GM23338 (cell line): Measurements from ENCODE around the gene CHST11. TPM values are rescaled to one million over a fixed set of nuclear protein-coding genes. Genes with fewer than 3 reads are reported as not detected.

Experiments
- ATAC-seq: fragments of 200-7000 bp; cut with Tn5 transposase; 3 replicates; pipeline ENCODE4 v1.9.1; 2020
- DNase-seq: peaks from one replicate; pipeline ENCODE4 v3.0.0-alpha.2; 2015; ENCODE audit warnings: low spot score
- H2AFZ ChIP-seq: fragments of 200-600 bp; sonication (generic); 2 replicates; pipeline ENCODE4 v1.8.0; 2016; ENCODE audit warnings: antibody characterized with exemption, mild to moderate bottlenecking, moderate library complexity
- H3F3A ChIP-seq: fragments of 200-600 bp; sonication (generic); replicated peaks from 2 replicates; pipeline ENCODE4 v1.8.0; 2017; ENCODE audit warnings: antibody characterized with exemption, mixed run types, low read depth
- H3K27ac ChIP-seq: fragments of 200-600 bp; sonication (generic); 2 replicates; pipeline ENCODE4 v1.6.1; 2016; ENCODE audit warnings: low read depth
- H3K27me3 ChIP-seq: fragments of 200-600 bp; sonication (generic); 2 replicates; pipeline ENCODE4 v1.8.0; 2016; ENCODE audit warnings: mild to moderate bottlenecking, mixed run types, moderate library complexity; ENCODE audit not compliant: insufficient read depth
- H3K36me3 ChIP-seq: fragments of 200-600 bp; sonication (generic); 2 replicates; pipeline ENCODE4 v1.8.0; 2016; ENCODE audit warnings: mild to moderate bottlenecking; ENCODE audit not compliant: insufficient read depth
- H3K4me1 ChIP-seq: fragments of 200-600 bp; sonication (generic); 2 replicates; pipeline ENCODE4 v1.8.0; 2016; ENCODE audit warnings: mild to moderate bottlenecking, moderate library complexity; ENCODE audit not compliant: insufficient read depth
- H3K4me2 ChIP-seq: fragments of 200-600 bp; sonication (generic); 2 replicates; pipeline ENCODE4 v1.7.1; 2017; ENCODE audit warnings: mixed run types
- H3K4me3 ChIP-seq: fragments of 200-600 bp; sonication (generic); 2 replicates; pipeline ENCODE4 v1.6.1; 2016; ENCODE audit warnings: mixed run types
- H3K79me2 ChIP-seq: fragments of 200-600 bp; sonication (generic); replicated peaks from 2 replicates; pipeline ENCODE4 v1.8.0; 2017; ENCODE audit warnings: mild to moderate bottlenecking; ENCODE audit not compliant: insufficient read depth
- H3K9me2 ChIP-seq: fragments of 200-600 bp; sonication (generic); 2 replicates; pipeline ENCODE4 v1.8.0; 2017; ENCODE audit not compliant: insufficient read depth
- H4K20me1 ChIP-seq: fragments of 200-600 bp; sonication (generic); replicated peaks from 2 replicates; pipeline ENCODE4 v1.8.0; 2017; ENCODE audit warnings: mild to moderate bottlenecking; ENCODE audit not compliant: insufficient read depth
- H3K27ac Mint-ChIP-seq: 2 replicates; pipeline ENCODE4 v1.8.0; 2020; ENCODE audit warnings: inconsistent platforms, mild to moderate bottlenecking, moderate library complexity, mixed read lengths
- H3K27me3 Mint-ChIP-seq: 3 replicates; pipeline ENCODE4 v1.8.0; 2022; ENCODE audit warnings: low read depth, mild to moderate bottlenecking, moderate library complexity, mixed read lengths, inconsistent platforms; ENCODE audit not compliant: insufficient read depth, poor library complexity
- H3K36me3 Mint-ChIP-seq: 3 replicates; pipeline ENCODE4 v1.8.0; 2021; ENCODE audit warnings: low read depth, mild to moderate bottlenecking, inconsistent platforms, moderate library complexity, mixed read lengths
- H3K4me1 Mint-ChIP-seq: 3 replicates; pipeline ENCODE4 v1.8.0; 2020; ENCODE audit warnings: mild to moderate bottlenecking, inconsistent platforms, mixed read lengths
- H3K4me3 Mint-ChIP-seq: 3 replicates; pipeline ENCODE4 v1.8.0; 2021; ENCODE audit warnings: moderate library complexity, mild to moderate bottlenecking, inconsistent platforms, mixed read lengths
- H3K9me3 Mint-ChIP-seq: 3 replicates; pipeline ENCODE4 v1.8.0; 2020; ENCODE audit warnings: moderate library complexity, mild to moderate bottlenecking, inconsistent platforms, mixed read lengths
- CREB1 ChIP-seq: fragments of 250-450 bp; sonication (Bioruptor Pico); IDR thresholded peaks from 2 replicates; pipeline ENCODE4 v1.5.0; 2020; ENCODE audit warnings: low read depth, mild to moderate bottlenecking, moderate library complexity
- EZH2 ChIP-seq: fragments of 200-600 bp; sonication (generic); IDR thresholded peaks from one replicate; pipeline ENCODE4 v1.8.0; 2017; ENCODE audit warnings: antibody characterized with exemption, mild to moderate bottlenecking, low read depth; ENCODE audit not compliant: unreplicated experiment
- EZH2phosphoT487 ChIP-seq: fragments of 200-600 bp; sonication (generic); IDR thresholded peaks from one replicate; pipeline ENCODE4 v1.8.1; 2018; ENCODE audit warnings: antibody characterized with exemption; ENCODE audit not compliant: unreplicated experiment
- JUNB ChIP-seq: IDR thresholded peaks from one replicate; pipeline ENCODE4 v1.6.1; 2016; ENCODE audit warnings: antibody characterized with exemption; ENCODE audit not compliant: unreplicated experiment
- NANOG ChIP-seq: IDR thresholded peaks from 2 replicates; pipeline ENCODE4 v1.6.1; 2016; ENCODE audit warnings: antibody characterized with exemption, borderline replicate concordance
- POLR2AphosphoS5 ChIP-seq: IDR thresholded peaks from 2 replicates; pipeline ENCODE4 v1.6.1; 2016; ENCODE audit warnings: antibody characterized with exemption, low read depth
- REST ChIP-seq: IDR thresholded peaks from one replicate; pipeline ENCODE4 v1.6.1; 2018; ENCODE audit warnings: antibody characterized with exemption; ENCODE audit not compliant: unreplicated experiment
- STAT1 ChIP-seq: IDR thresholded peaks from one replicate; pipeline ENCODE4 v1.6.1; 2016; ENCODE audit warnings: antibody characterized with exemption; ENCODE audit not compliant: unreplicated experiment
- ZNF114 ChIP-seq: fragments of 250-450 bp; sonication (Bioruptor Pico); IDR thresholded peaks from 2 replicates; pipeline ENCODE4 v1.5.0; 2020; ENCODE audit warnings: mild to moderate bottlenecking, moderate library complexity
- ZNF331 ChIP-seq: fragments of 250-450 bp; sonication (Bioruptor Pico); IDR thresholded peaks from 2 replicates; pipeline ENCODE4 v1.5.0; 2020; ENCODE audit warnings: low read depth, mild to moderate bottlenecking, moderate library complexity
- polyA plus RNA-seq: library from polyadenylated mRNA; unstranded; fragments of >200 nt; fragmentation: Nextera tagmentation; extraction: Ambion mirVana; gene quantifications from 2 replicates; pipeline ENCODE4 v1.2.1, GENCODE V29; 2016
- total RNA-seq: library from RNA; depleted of rRNA; stranded (reverse); fragments of >200 nt; shearing (Covaris generic); gene quantifications from 2 replicates; pipeline ENCODE4 v1.2.3, GENCODE V29; 2014
- TF ChIP-seq, protein P1 (sequence below), 2 experiments: fragments of 200-600 bp in 1 of 2; sonication (generic) in 1 of 2; conservative IDR thresholded peaks; 2 replicates each; pipeline versions ENCODE4 v1.5.1 to v1.6.1; 2016 to 2017; ENCODE audit warnings: antibody characterized with exemption in 2 of 2, low read depth in 2 of 2, mild to moderate bottlenecking in 2 of 2, moderate library complexity in 1 of 2
- TF ChIP-seq, protein P2 (sequence below): IDR thresholded peaks from 2 replicates; pipeline ENCODE4 v1.6.1; 2016; ENCODE audit warnings: antibody characterized with exemption

CHST11 gene
- total and polyA plus RNA-seq, 2 experiments from 2014 or later: 7.7 to 25.7 TPM

- TF ChIP-seq REST: no peak
- TF ChIP-seq STAT1: no peak
- no peak for TF ChIP-seq POLR2AphosphoS5
- TF ChIP-seq, protein P1, sequence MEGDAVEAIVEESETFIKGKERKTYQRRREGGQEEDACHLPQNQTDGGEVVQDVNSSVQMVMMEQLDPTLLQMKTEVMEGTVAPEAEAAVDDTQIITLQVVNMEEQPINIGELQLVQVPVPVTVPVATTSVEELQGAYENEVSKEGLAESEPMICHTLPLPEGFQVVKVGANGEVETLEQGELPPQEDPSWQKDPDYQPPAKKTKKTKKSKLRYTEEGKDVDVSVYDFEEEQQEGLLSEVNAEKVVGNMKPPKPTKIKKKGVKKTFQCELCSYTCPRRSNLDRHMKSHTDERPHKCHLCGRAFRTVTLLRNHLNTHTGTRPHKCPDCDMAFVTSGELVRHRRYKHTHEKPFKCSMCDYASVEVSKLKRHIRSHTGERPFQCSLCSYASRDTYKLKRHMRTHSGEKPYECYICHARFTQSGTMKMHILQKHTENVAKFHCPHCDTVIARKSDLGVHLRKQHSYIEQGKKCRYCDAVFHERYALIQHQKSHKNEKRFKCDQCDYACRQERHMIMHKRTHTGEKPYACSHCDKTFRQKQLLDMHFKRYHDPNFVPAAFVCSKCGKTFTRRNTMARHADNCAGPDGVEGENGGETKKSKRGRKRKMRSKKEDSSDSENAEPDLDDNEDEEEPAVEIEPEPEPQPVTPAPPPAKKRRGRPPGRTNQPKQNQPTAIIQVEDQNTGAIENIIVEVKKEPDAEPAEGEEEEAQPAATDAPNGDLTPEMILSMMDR (conservative IDR thresholded peaks at IDR 0.05; ENCODE audit: low read depth in 2 of 2): no peak
- TF ChIP-seq ZNF331: no peak
- no peak for TF ChIP-seq EZH2
- TF ChIP-seq CREB1 (CRISPR knock-in tag): no peak
- no peak for TF ChIP-seq ZNF114 (CRISPR knock-in tag)
- TF ChIP-seq EZH2phosphoT487: no peak
- TF ChIP-seq NANOG: no peak
- TF ChIP-seq, protein P2, sequence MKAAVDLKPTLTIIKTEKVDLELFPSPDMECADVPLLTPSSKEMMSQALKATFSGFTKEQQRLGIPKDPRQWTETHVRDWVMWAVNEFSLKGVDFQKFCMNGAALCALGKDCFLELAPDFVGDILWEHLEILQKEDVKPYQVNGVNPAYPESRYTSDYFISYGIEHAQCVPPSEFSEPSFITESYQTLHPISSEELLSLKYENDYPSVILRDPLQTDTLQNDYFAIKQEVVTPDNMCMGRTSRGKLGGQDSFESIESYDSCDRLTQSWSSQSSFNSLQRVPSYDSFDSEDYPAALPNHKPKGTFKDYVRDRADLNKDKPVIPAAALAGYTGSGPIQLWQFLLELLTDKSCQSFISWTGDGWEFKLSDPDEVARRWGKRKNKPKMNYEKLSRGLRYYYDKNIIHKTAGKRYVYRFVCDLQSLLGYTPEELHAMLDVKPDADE: no peak
These were observed 81.3 kb downstream of the CHST11 start (continued) for GRCh38 chr12:104538056-104538455.

DNA sequence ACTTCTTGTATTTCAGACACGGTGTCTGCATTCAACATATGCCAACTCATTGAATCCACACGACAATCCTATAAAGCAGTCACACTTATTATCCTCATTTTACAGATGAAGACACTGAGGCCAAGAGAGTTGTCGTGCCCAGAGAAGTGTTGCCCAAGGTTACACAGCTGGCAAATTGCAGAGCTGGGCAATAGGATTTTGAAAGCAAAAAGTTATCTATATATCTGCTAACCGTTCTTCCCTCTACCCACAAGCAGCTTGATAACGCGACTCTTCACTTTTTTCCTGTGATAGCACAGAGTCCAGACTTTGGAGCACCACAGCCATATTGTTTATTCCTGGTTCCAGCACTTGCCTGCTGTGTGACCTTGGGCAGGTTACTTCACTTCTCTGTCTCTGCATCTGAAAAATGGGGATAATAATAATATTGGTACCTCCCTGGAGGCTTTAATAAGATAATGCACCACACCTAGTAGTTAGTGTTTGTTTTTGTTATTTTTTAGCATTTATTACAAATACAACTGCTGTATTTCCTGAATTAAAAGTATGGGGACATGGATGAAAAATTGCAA is 82.2 kb downstream of the CHST11 start:
- H3K79me2 ChIP-seq: 0 out of 2 replicates have a peak, but pooled peaks cover 6% of the 10 kb centered on the region
- H3K36me3 ChIP-seq: no peaks in the 10 kb centered on the region; the same call in 1 of the 2 replicates
- Mint-ChIP-seq H3K4me3 (no peak overlapping the region), H3K27ac (no peak overlapping the region), H3K4me1 (peaks cover 31% of the 10 kb centered on the region), H3K9me3 (0 out of 3 replicates have a peak, but pooled peaks cover 4% of the 10 kb centered on the region), H3K36me3 (0 out of 3 replicates have a peak, but pooled peaks cover 4% of the 10 kb centered on the region), H3K27me3 (peaks cover 3% of the 10 kb centered on the region)
- H3K27ac ChIP-seq: no peak overlapping the region
- no peaks in the 10 kb centered on the region for H3K27me3 ChIP-seq
- no peak overlapping the region for H2AFZ ChIP-seq
- no peak for ATAC-seq
- H4K20me1 ChIP-seq: peaks cover 3% of the 10 kb centered on the region; the same call in 1 of the 2 replicates
- no peak for DNase-seq
- H3F3A ChIP-seq: no peaks in the 10 kb centered on the region
- H3K4me3 ChIP-seq: no peak overlapping the region
- H3K9me2 ChIP-seq: no peaks in the 10 kb centered on the region
- H3K4me1 ChIP-seq: peaks cover 32% of the 10 kb centered on the region
- no peak overlapping the region for H3K4me2 ChIP-seq
- TF ChIP-seq CREB1 (CRISPR knock-in tag) (no peak), REST (no peak), JUNB (no peak), ZNF331 (no peak), EZH2 (no peak), STAT1 (no peak), POLR2AphosphoS5 (no peak)
- TF ChIP-seq, protein P1 (conservative IDR thresholded peaks at IDR 0.05; ENCODE audit: low read depth in 2 of 2): no peak
- TF ChIP-seq, protein P2: no peak
